K562 (cell line): ENCODE results near the gene EFHD2. TPM values are rescaled to one million over a fixed set of nuclear protein-coding genes. Genes with fewer than 3 reads are reported as not detected.

Source experiments
- ATAC-seq: fragments of 200-7000 bp; cut with Tn5 transposase; 3 replicates; pipeline ENCODE4 v1.9.1; 2020; ENCODE audit warnings: moderate library complexity
- BruUV-seq: library from RNA; stranded (reverse); fragments of 400-500 nt; replicated peaks from 2 replicates; lab custom pipeline; 2021; lab: Mats Ljungman, UMichigan
- CTCF ChIA-PET: fragments of 300-600 bp; formaldehyde crosslinking; extraction: SDS; loops from one replicate; lab custom pipeline; 2021; ENCODE audit warnings: low intra/inter-chr PET ratio; lab: Yijun Ruan, JAX
- POLR2A ChIA-PET: fragments of 300-600, 350-650 bp; sonication (Branson Sonifier 250); formaldehyde crosslinking; extraction: SDS; loops from one replicate; lab custom pipeline; 2021; ENCODE audit warnings: antibody characterized with exemption, inconsistent platforms; lab: Yijun Ruan, JAX
- DNase-seq, 4 experiments: peaks; one replicate each; pipeline versions ENCODE4 v3.0.0 to v3.0.0-alpha.2; 2011 to 2018; ENCODE audit warnings: low spot score in 3 of 4, mixed read lengths in 3 of 4; ENCODE audit errors: extremely low read depth in 1 of 4
- FAIRE-seq: peaks from 2 replicates; lab custom pipeline; 2011; peaks lifted over from hg19 to GRCh38; lab: Jason Lieb, UNC
- H2AFZ ChIP-seq: 2 replicates; pipeline ENCODE4 v1.6.0; 2011; ENCODE audit warnings: low read depth, low read length, control low read depth, inconsistent platforms
- H3K27ac ChIP-seq: fragments of 200-600 bp; 3 replicates; pipeline ENCODE4 v1.8.0; 2011; ENCODE audit warnings: low read depth, mild to moderate bottlenecking, control low read depth, inconsistent platforms, low read length, moderate library complexity, mixed read lengths; ENCODE audit errors: extremely low read depth
- H3K27me3 ChIP-seq, 2 experiments: fragments of 300-600 bp in 1 of 2; 2 replicates in 1 of 2; 3 replicates in 1 of 2; pipeline versions ENCODE4 v1.6.0 to v1.8.0; 2011; ENCODE audit warnings: inconsistent platforms in 2 of 2, low read length in 2 of 2, mild to moderate bottlenecking in 1 of 2, mixed read lengths in 1 of 2, moderate library complexity in 1 of 2; ENCODE audit not compliant: control insufficient read depth in 2 of 2, insufficient read depth in 2 of 2
- H3K36me3 ChIP-seq: fragments of 300-600 bp; 3 replicates; pipeline ENCODE4 v1.8.0; 2011; ENCODE audit warnings: mild to moderate bottlenecking, low read length, inconsistent platforms; ENCODE audit not compliant: control insufficient read depth, insufficient read depth
- H3K4me1 ChIP-seq, 2 experiments: fragments of 200-600 bp in 1 of 2; replicated peaks in 1 of 2; 2 replicates in 1 of 2; 3 replicates in 1 of 2; pipeline versions ENCODE4 v1.5.1 to v1.8.0; 2011; ENCODE audit warnings: inconsistent platforms in 2 of 2, low read length in 2 of 2, mild to moderate bottlenecking in 1 of 2, mixed read lengths in 1 of 2, moderate library complexity in 1 of 2; ENCODE audit not compliant: control insufficient read depth in 2 of 2, insufficient read depth in 2 of 2
- H3K4me2 ChIP-seq: 2 replicates; pipeline ENCODE4 v1.6.1; 2011; ENCODE audit warnings: low read length, control low read depth, inconsistent platforms, mixed read lengths; ENCODE audit not compliant: insufficient read depth
- H3K4me3 ChIP-seq: fragments of 200-600 bp; sonication (generic), shearing (Covaris generic); 2 replicates; pipeline ENCODE4 v1.5.1; 2016; ENCODE audit warnings: control low read depth, inconsistent platforms
- H3K79me2 ChIP-seq: fragments of 200-600 bp; 3 replicates; pipeline ENCODE4 v1.8.0; 2011; ENCODE audit warnings: low read length, inconsistent platforms; ENCODE audit not compliant: control insufficient read depth, insufficient read depth
- H3K9ac ChIP-seq, 2 experiments: 2 replicates each; pipeline versions ENCODE4 v1.6.0 to v1.6.1; 2011; ENCODE audit warnings: low read depth in 2 of 2, low read length in 2 of 2, control low read depth in 1 of 2, inconsistent platforms in 1 of 2, mild to moderate bottlenecking in 1 of 2, mixed read lengths in 1 of 2; ENCODE audit not compliant: insufficient read depth in 1 of 2
- H3K9me1 ChIP-seq: one replicate; pipeline ENCODE4 v1.6.0; 2011; ENCODE audit warnings: inconsistent platforms, mild to moderate bottlenecking, low read length, moderate library complexity; ENCODE audit not compliant: control insufficient read depth, insufficient read depth
- H3K9me3 ChIP-seq: replicated peaks from 2 replicates; pipeline ENCODE4 v1.5.1; 2011; ENCODE audit warnings: low read depth, low read length, inconsistent platforms; ENCODE audit not compliant: control insufficient read depth, insufficient read depth
- H4K20me1 ChIP-seq: replicated peaks from 2 replicates; pipeline ENCODE4 v1.6.1; 2011; ENCODE audit warnings: low read length, inconsistent platforms, mixed read lengths; ENCODE audit not compliant: control insufficient read depth, insufficient read depth
- NRF1 ChIP-seq, 2 experiments: fragments of 450-650 bp; IDR thresholded peaks in 1 of 2; conservative IDR thresholded peaks in 1 of 2; 2 replicates each; pipeline ENCODE4 v1.6.1; 2014; ENCODE audit warnings: mild to moderate bottlenecking in 2 of 2
- NUFIP1 ChIP-seq: fragments of 450-650 bp; IDR thresholded peaks from 2 replicates; pipeline ENCODE4 v1.6.1; 2018; ENCODE audit not compliant: partially characterized antibody
- ZBTB40 ChIP-seq, 2 experiments: fragments of 450-650 bp in 1 of 2; sonication (generic) in 1 of 2; formaldehyde crosslinking in 1 of 2; IDR thresholded peaks; 2 replicates each; pipeline versions ENCODE4 v1.7.1 to v1.9.0; 2016 to 2022; ENCODE audit warnings: inconsistent platforms in 1 of 2, mild to moderate bottlenecking in 1 of 2, missing genetic modification reagents in 1 of 2
- ZC3H8 ChIP-seq: fragments of 450-650 bp; IDR thresholded peaks from 2 replicates; pipeline ENCODE4 v1.6.1; 2017
- ZNF324 ChIP-seq: fragments of 250-450 bp; sonication (Bioruptor Pico); IDR thresholded peaks from 2 replicates; pipeline ENCODE4 v1.4.0; 2020; ENCODE audit warnings: mild to moderate bottlenecking
- WGBS: fragments of 100-300 bp; shearing (Covaris generic); methylation state at CpG from one replicate; pipeline ENCODE4 v1.1.6; 2016; ENCODE audit warnings: low coverage, mixed read lengths; ENCODE audit not compliant: insufficient coverage; ENCODE audit errors: missing lambda C conversion rate; 5-methylcytosine and 5-hydroxymethylcytosine counted together
- in situ Hi-C: fragments of 300-500 bp; cut with MboI; formaldehyde crosslinking; loops from 4 replicates; pipeline ENCODE4 v1.15.0; 2018; ENCODE audit warnings: inconsistent platforms, mixed read lengths
- intact Hi-C: fragments of 100-400 bp; cut with micrococcal nuclease; formaldehyde crosslinking; loops from 2 replicates; pipeline ENCODE4 v1.14.2; 2022
- polyA plus RNA-seq, 8 experiments: library from polyadenylated mRNA; depleted of rRNA in 4 of 8; stranded (reverse) in 5 of 8; unstranded in 3 of 8; fragments of >200 nt; fragmentation: Nextera tagmentation in 2 of 8; fragmentation: Illumina TruSeq in 1 of 8; extraction: Ambion mirVana in 2 of 8; extraction: Trizol in 1 of 8; gene quantifications; 2 replicates each; pipeline versions ENCODE4 v1.2.1 to v1.2.3, GENCODE V29; 2011 to 2014; ENCODE audit warnings: inconsistent platforms in 1 of 8, missing spikeins in 1 of 8
- total RNA-seq, 7 experiments: library from RNA; depleted of rRNA in 6 of 7; stranded (reverse); fragments of >200 nt in 6 of 7; fragmentation: Illumina TruSeq in 2 of 7; extraction: Trizol in 2 of 7; gene quantifications; 2 replicates each; pipeline versions ENCODE4 v1.2.1 to v1.2.3, GENCODE V29; 2011 to 2021; ENCODE audit warnings: low replicate concordance in 1 of 7

Gene EFHD2
- total and polyA plus RNA-seq, 9 of the 15 experiments (the other 6 are each of a cell fraction or from before 2014, with no cell fraction given): 1.7 to 73.5 (median 25.2) TPM

GRCh38 chr1:15401391-15402055, 8.2 kb upstream of the EFHD2 start:
- no peak for DNase-seq
- Histone ChIP-seq H3K36me3 (no peaks in the 10 kb centered on the region), H3K4me2 (no peak overlapping the region), H3K9me1 (no peaks in the 10 kb centered on the region), H4K20me1 (no peaks in the 10 kb centered on the region), H3K79me2 (no peaks in the 10 kb centered on the region), H2AFZ (no peak overlapping the region), H3K4me3 (no peak overlapping the region), H3K27ac (no peak overlapping the region), H3K4me1 (no peaks in the 10 kb centered on the region; a peak in 1 of 5 replicates), H3K9ac (no peak overlapping the region), H3K27me3 (peaks cover 0 to 9% of the 10 kb centered on the region in 2 experiments; a peak in 2 of 5 replicates), H3K9me3 (peaks cover 13% of the 10 kb centered on the region)
- POLR2A ChIA-PET: interaction anchor here (0.7 to 1.4 kb wide), 3 partner anchors 15 to 74 kb away, joined by 3 read pairs; no protein-coding TSS in a partner anchor
- FAIRE-seq: no peak
- intact Hi-C loops: no loop called here
- 23% methylated on average over 7 of the region's 7 CpGs for WGBS
- CTCF ChIA-PET: no interaction called here
- no peak for ATAC-seq
- BruUV-seq: no TSS peak
- TF ChIP-seq ZNF324 (CRISPR knock-in tag): no peak
- no peak for TF ChIP-seq ZC3H8
- TF ChIP-seq NRF1 (conservative IDR thresholded peaks at IDR 0.05 in 1 of 2, IDR thresholded peaks at IDR 0.05 in 1 of 2): no peak
- TF ChIP-seq NUFIP1: no peak
- in situ Hi-C loops: no loop called here

- no peak for FAIRE-seq
- CTCF ChIA-PET: no interaction called here
- TF ChIP-seq ZBTB40 (IDR thresholded peaks at IDR 0.05) (peak; percentile 96), ZBTB40 (CRISPR knock-in tag; IDR thresholded peaks at IDR 0.05) (peak; percentile 96)
Measured at GRCh38 chr1:15402809-15403450, 6.8 kb upstream of the EFHD2 start.

More at GRCh38 chr1:15402809-15403450, 6.8 kb upstream of the EFHD2 start:
- in situ Hi-C loops (no loop called here), intact Hi-C loops (no loop called here)
- H3K27ac ChIP-seq: no peak overlapping the region
- no peaks in the 10 kb centered on the region; a peak in 1 of 5 replicates for H3K4me1 ChIP-seq
- no TSS peak for BruUV-seq
- no peaks in the 10 kb centered on the region for H4K20me1 ChIP-seq
- H3K27me3 ChIP-seq: peaks cover 3 to 14% of the 10 kb centered on the region in 2 experiments; a peak in 4 of 5 replicates
- H2AFZ ChIP-seq: no peak overlapping the region
- H3K9me1 ChIP-seq: no peaks in the 10 kb centered on the region
- no peak overlapping the region for H3K9ac ChIP-seq
- ATAC-seq: no peak
- no peak overlapping the region for H3K4me2 ChIP-seq
- H3K79me2 ChIP-seq: no peaks in the 10 kb centered on the region
- H3K9me3 ChIP-seq: peaks cover 13% of the 10 kb centered on the region
- 56% methylated on average over 5 of the region's 5 CpGs for WGBS
- DNase-seq: no peak
- POLR2A ChIA-PET: no interaction called here
- no peak overlapping the region for H3K4me3 ChIP-seq
- H3K36me3 ChIP-seq: no peaks in the 10 kb centered on the region
